ENCODE data around the gene PRKCA.

PRKCA gene

GRCh38 chr17:66331038-66331816, 28.8 kb downstream of the PRKCA start:
- TF ChIP-seq GATA2 (IDR thresholded peaks at IDR 0.05; ENCODE audit: low read depth, low read length) (no peak), GATA3 (IDR thresholded peaks at IDR 0.05; ENCODE audit: low read depth, low read length) (no peak)

GRCh38 chr17:66335797-66336196, 33.4 kb downstream of the PRKCA start:
- TF ChIP-seq GATA3 (IDR thresholded peaks at IDR 0.05; ENCODE audit: low read depth, low read length) (peak; percentile 63), GATA2 (IDR thresholded peaks at IDR 0.05; ENCODE audit: low read depth, low read length) (no peak)

- TF ChIP-seq GATA2 (IDR thresholded peaks at IDR 0.05; ENCODE audit: low read depth, low read length), result no peak
- TF ChIP-seq GATA3 (IDR thresholded peaks at IDR 0.05; ENCODE audit: low read depth, low read length), result no peak
Measured at GRCh38 chr17:66337268-66337667, 34.9 kb downstream of the PRKCA start.

GRCh38 chr17:66337866-66338485, 35.6 kb downstream of the PRKCA start:
- TF ChIP-seq GATA3 (IDR thresholded peaks at IDR 0.05; ENCODE audit: low read depth, low read length) (no peak), GATA2 (IDR thresholded peaks at IDR 0.05; ENCODE audit: low read depth, low read length) (no peak)

GRCh38 chr17:66338937-66339336, 36.5 kb downstream of the PRKCA start:
- no peak for TF ChIP-seq GATA3 (IDR thresholded peaks at IDR 0.05; ENCODE audit: low read depth, low read length)
- no peak for TF ChIP-seq GATA2 (IDR thresholded peaks at IDR 0.05; ENCODE audit: low read depth, low read length)

- TF ChIP-seq GATA2 (IDR thresholded peaks at IDR 0.05; ENCODE audit: low read depth, low read length) (no peak), GATA3 (IDR thresholded peaks at IDR 0.05; ENCODE audit: low read depth, low read length) (no peak)
Measured at GRCh38 chr17:66339561-66339960, 37.1 kb downstream of the PRKCA start.

- TF ChIP-seq GATA2 (IDR thresholded peaks at IDR 0.05; ENCODE audit: low read depth, low read length), result no peak
- no peak for TF ChIP-seq GATA3 (IDR thresholded peaks at IDR 0.05; ENCODE audit: low read depth, low read length)
Measured at GRCh38 chr17:66340720-66341119, 38.3 kb downstream of the PRKCA start.

GRCh38 chr17:66341462-66341861, 39.0 kb downstream of the PRKCA start:
- no peak for TF ChIP-seq GATA3 (IDR thresholded peaks at IDR 0.05; ENCODE audit: low read depth, low read length)
- no peak for TF ChIP-seq GATA2 (IDR thresholded peaks at IDR 0.05; ENCODE audit: low read depth, low read length)

- TF ChIP-seq GATA2 (IDR thresholded peaks at IDR 0.05; ENCODE audit: low read depth, low read length) (no peak), GATA3 (IDR thresholded peaks at IDR 0.05; ENCODE audit: low read depth, low read length) (no peak)
Measured at GRCh38 chr17:66343531-66344078, 41.2 kb downstream of the PRKCA start.

GRCh38 chr17:66344473-66344872, 42.1 kb downstream of the PRKCA start:
- TF ChIP-seq GATA2 (IDR thresholded peaks at IDR 0.05; ENCODE audit: low read depth, low read length) (no peak), GATA3 (IDR thresholded peaks at IDR 0.05; ENCODE audit: low read depth, low read length) (no peak)

GRCh38 chr17:66345264-66345663, 42.9 kb downstream of the PRKCA start:
- TF ChIP-seq GATA2 (IDR thresholded peaks at IDR 0.05; ENCODE audit: low read depth, low read length) (no peak), GATA3 (IDR thresholded peaks at IDR 0.05; ENCODE audit: low read depth, low read length) (no peak)

GRCh38 chr17:66347661-66348514, 45.5 kb downstream of the PRKCA start:
- TF ChIP-seq GATA3 (IDR thresholded peaks at IDR 0.05; ENCODE audit: low read depth, low read length), result no peak
- no peak for TF ChIP-seq GATA2 (IDR thresholded peaks at IDR 0.05; ENCODE audit: low read depth, low read length)

- TF ChIP-seq GATA3 (IDR thresholded peaks at IDR 0.05; ENCODE audit: low read depth, low read length), result no peak
- TF ChIP-seq GATA2 (IDR thresholded peaks at IDR 0.05; ENCODE audit: low read depth, low read length), result no peak
Measured at GRCh38 chr17:66348584-66349165, 46.3 kb downstream of the PRKCA start.

Data from SH-SY5Y (cell line).